HEK293 (cell line): ENCODE data around the gene ERF.
A peak's percentile ranks its signal among the peaks of the same experiment; 100 is the strongest.

Experiments used
- BCL11A ChIP-seq: fragments of 450-650 bp; formaldehyde crosslinking; IDR thresholded peaks from 2 replicates; pipeline ENCODE4 v1.5.1; 2016; ENCODE audit warnings: low read depth, missing biosample characterization, missing genetic modification characterization
- YY1 ChIP-seq: fragments of 450-650 bp; formaldehyde crosslinking; IDR thresholded peaks from 2 replicates; pipeline ENCODE4 v1.5.1; 2018; ENCODE audit warnings: missing biosample characterization, missing genetic modification characterization
- ZBTB17 ChIP-seq: fragments of 450-650 bp; formaldehyde crosslinking; IDR thresholded peaks from 2 replicates; pipeline ENCODE4 v1.5.1; 2016; ENCODE audit warnings: missing biosample characterization, missing genetic modification characterization
- ZFP3 ChIP-seq: fragments of 450-650 bp; formaldehyde crosslinking; IDR thresholded peaks from 2 replicates; pipeline ENCODE4 v1.5.1; 2016; ENCODE audit warnings: low read depth, missing biosample characterization, missing genetic modification characterization
- ZNF121 ChIP-seq: fragments of 450-650 bp; formaldehyde crosslinking; IDR thresholded peaks from 2 replicates; pipeline ENCODE4 v1.5.1; 2016; ENCODE audit warnings: missing biosample characterization, missing genetic modification characterization
- ZNF768 ChIP-seq: fragments of 450-650 bp; formaldehyde crosslinking; IDR thresholded peaks from 2 replicates; pipeline ENCODE4 v1.5.1; 2018; ENCODE audit warnings: missing biosample characterization, mild to moderate bottlenecking, missing genetic modification characterization
- ZSCAN16 ChIP-seq: fragments of 450-650 bp; formaldehyde crosslinking; IDR thresholded peaks from 2 replicates; pipeline ENCODE4 v1.5.1; 2016; ENCODE audit warnings: missing biosample characterization, missing genetic modification characterization
- ZXDB ChIP-seq: fragments of 450-650 bp; formaldehyde crosslinking; IDR thresholded peaks from 2 replicates; pipeline ENCODE4 v1.5.1; 2016; ENCODE audit warnings: missing biosample characterization, missing genetic modification characterization
- TF ChIP-seq, protein P1 (sequence below): fragments of 450-650 bp; formaldehyde crosslinking; IDR thresholded peaks from 2 replicates; pipeline ENCODE4 v1.5.1; 2016; ENCODE audit warnings: missing biosample characterization, missing genetic modification characterization
- TF ChIP-seq, protein P2 (sequence below): fragments of 450-650 bp; formaldehyde crosslinking; IDR thresholded peaks from 2 replicates; pipeline ENCODE4 v1.5.1; 2016; ENCODE audit warnings: missing biosample characterization, missing genetic modification characterization

DNA sequence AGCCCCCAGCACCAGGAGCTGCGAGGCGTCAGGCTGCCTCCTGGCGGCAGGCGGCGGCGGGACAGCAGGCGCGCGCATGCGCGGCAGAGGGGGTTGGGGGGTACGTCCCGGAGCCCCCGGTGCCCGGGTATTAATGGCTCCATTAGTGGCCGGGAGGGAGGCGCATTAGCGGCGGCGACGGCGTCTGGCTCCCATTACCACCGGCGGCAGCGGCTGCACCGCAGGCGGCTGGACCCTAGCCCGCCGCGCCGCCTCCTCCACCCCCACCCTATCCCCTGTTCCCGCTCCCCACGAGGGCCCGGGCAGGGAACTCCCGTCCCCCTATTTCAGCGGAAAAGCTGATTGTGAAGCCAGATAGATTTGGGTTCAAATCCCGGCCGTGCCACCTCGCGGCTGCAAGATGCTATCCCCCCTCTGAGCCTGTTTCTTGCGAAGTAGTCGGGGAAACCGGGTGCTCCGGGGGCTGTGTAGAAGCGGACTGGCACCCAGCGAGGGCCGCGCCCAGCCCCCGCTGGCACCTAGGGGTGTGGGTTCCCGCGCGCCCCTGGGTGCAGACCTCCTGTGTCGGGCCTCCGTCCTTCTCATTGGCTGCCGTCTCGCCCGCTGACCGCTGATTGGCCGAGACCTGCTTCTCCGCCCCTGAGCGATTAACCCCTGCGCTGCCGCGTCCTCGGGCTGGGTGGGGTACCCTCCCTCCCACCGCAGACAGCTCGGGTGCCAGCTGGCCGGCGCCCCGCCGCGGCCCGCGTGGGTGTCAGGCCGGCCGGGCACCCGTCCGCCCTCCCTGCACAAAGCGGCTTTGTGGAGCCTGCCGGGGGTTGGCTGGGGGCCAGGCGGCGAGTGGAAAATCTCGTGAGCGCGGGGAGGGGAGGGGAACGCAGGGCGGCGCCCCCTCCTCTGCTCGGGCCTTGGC is 25.2 kb upstream of the ERF start:
- no peak for TF ChIP-seq ZNF768 (tag by site-specific recombination)
- peak; percentile 3; the same call in 1 of the 2 replicates for TF ChIP-seq BCL11A (tag by site-specific recombination)
- TF ChIP-seq, protein P1, sequence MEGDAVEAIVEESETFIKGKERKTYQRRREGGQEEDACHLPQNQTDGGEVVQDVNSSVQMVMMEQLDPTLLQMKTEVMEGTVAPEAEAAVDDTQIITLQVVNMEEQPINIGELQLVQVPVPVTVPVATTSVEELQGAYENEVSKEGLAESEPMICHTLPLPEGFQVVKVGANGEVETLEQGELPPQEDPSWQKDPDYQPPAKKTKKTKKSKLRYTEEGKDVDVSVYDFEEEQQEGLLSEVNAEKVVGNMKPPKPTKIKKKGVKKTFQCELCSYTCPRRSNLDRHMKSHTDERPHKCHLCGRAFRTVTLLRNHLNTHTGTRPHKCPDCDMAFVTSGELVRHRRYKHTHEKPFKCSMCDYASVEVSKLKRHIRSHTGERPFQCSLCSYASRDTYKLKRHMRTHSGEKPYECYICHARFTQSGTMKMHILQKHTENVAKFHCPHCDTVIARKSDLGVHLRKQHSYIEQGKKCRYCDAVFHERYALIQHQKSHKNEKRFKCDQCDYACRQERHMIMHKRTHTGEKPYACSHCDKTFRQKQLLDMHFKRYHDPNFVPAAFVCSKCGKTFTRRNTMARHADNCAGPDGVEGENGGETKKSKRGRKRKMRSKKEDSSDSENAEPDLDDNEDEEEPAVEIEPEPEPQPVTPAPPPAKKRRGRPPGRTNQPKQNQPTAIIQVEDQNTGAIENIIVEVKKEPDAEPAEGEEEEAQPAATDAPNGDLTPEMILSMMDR (tag by site-specific recombination): peak; percentile 99
- TF ChIP-seq ZFP3 (tag by site-specific recombination): no peak
- peak; percentile 99 for TF ChIP-seq ZXDB (tag by site-specific recombination)
- peak; percentile 26; the same call in 1 of the 2 replicates for TF ChIP-seq ZSCAN16 (tag by site-specific recombination)
- 0 out of 2 replicates have a peak, but pooled peaks have one; percentile 33 for TF ChIP-seq YY1 (tag by site-specific recombination)
- TF ChIP-seq, protein P2, sequence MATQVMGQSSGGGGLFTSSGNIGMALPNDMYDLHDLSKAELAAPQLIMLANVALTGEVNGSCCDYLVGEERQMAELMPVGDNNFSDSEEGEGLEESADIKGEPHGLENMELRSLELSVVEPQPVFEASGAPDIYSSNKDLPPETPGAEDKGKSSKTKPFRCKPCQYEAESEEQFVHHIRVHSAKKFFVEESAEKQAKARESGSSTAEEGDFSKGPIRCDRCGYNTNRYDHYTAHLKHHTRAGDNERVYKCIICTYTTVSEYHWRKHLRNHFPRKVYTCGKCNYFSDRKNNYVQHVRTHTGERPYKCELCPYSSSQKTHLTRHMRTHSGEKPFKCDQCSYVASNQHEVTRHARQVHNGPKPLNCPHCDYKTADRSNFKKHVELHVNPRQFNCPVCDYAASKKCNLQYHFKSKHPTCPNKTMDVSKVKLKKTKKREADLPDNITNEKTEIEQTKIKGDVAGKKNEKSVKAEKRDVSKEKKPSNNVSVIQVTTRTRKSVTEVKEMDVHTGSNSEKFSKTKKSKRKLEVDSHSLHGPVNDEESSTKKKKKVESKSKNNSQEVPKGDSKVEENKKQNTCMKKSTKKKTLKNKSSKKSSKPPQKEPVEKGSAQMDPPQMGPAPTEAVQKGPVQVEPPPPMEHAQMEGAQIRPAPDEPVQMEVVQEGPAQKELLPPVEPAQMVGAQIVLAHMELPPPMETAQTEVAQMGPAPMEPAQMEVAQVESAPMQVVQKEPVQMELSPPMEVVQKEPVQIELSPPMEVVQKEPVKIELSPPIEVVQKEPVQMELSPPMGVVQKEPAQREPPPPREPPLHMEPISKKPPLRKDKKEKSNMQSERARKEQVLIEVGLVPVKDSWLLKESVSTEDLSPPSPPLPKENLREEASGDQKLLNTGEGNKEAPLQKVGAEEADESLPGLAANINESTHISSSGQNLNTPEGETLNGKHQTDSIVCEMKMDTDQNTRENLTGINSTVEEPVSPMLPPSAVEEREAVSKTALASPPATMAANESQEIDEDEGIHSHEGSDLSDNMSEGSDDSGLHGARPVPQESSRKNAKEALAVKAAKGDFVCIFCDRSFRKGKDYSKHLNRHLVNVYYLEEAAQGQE (tag by site-specific recombination): 0 out of 2 replicates have a peak, but pooled peaks have one; percentile 2
- no peak for TF ChIP-seq ZNF121 (tag by site-specific recombination)
- peak; percentile 70 for TF ChIP-seq ZBTB17 (tag by site-specific recombination)
